Measurements from ENCODE around the gene ADORA2A.
A peak's percentile ranks its signal among the peaks of the same experiment; 100 is the strongest.

ADORA2A gene

DNA sequence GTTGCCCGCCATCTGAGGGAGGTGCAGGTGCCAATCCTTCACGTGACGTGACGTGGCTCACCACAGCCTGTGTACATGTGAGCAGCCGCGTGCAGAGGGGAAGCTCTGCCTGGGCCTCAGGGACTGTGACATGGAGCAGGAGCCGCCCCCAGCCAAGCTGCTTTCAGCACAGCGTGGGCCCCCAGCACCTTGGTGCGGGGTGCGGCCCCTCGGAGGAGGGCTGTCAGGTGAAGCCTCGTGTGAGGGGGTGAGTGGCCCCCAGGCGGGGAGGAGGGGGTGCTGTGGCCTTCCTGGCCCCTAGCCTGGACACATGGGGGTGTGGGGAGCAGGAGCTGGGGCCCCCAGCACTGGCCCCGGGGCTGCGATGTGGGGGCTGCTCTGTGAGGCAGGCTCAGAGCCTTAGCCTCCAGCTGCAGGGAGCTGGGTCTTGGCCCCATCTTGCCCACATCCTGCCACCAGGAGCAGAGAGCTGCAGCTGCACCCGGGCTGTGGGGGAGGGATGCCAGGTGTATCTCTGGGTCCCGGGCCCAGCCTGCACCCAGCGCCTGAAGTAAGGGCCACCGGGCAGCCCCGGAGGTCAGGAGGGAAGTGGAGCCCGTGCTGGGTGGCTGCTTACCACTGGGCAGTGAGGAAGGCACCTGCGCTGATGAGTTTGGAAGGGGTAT is at the start of gene ADORA2A:
ADORA2A (plus strand) TSS at position 100 of the 665 bp plus-strand sequence. CDS start 5,806 bp downstream, outside the sequence.
- no peak for DNase-seq (ENCODE audit: low read depth)

DNA sequence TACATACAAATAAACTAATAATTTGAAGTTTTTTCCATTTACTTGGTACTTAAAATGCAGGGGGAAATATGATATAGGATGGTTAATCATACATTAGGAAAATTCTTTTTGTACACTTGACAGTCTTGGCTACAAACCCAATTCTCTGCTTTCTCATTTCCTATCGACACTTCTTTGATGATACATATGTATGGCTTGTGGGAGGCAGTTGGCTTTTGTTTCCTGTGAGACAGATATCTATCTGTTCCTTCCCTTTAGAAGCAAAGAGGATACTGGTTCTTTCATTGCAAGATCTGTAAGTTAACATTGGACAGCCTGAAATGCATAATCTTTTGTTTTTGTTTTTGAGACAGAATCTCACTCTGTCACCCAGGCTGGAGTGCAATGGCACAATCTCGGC is 47.9 kb upstream of the ADORA2A start:
- peak; percentile 40 for DNase-seq (ENCODE audit: low read depth)

DNA sequence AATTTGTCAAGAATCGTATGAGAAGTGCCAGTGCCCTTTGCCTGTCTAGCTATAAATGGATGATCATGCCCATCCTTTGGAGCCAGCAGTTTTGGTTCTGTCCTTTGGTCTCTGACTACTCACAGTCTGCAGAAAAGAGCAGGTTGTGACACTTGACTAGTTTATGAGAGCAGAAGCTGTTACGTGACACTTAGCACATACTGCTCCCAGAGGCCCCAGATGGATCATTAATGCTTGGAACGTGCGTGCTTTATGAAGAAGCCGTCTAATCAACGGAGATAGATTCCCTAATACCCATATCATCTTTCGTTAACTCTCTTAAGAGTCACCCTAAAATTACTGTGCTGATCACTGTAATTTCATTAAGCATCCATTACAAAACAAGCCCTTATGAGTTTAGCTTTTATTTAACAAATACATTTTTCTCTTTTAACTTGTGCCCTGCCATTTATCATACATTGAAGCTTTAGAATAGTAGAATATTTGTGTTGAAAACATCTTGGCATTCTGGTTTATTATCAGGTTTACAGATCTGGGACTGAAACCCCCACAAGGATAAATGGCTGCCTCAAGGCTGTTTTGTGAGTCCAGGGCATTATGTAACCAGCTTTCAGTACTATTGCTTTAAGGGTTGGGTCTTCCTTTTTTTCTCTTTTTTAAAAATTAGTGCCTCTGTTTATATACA is 47.0 kb upstream of the ADORA2A start:
- no peak for DNase-seq (ENCODE audit: low read depth)

GRCh38 chr22:24380905-24381230 is 46.5 kb upstream of the ADORA2A start:
- DNase-seq (ENCODE audit: low read depth): no peak

DNA sequence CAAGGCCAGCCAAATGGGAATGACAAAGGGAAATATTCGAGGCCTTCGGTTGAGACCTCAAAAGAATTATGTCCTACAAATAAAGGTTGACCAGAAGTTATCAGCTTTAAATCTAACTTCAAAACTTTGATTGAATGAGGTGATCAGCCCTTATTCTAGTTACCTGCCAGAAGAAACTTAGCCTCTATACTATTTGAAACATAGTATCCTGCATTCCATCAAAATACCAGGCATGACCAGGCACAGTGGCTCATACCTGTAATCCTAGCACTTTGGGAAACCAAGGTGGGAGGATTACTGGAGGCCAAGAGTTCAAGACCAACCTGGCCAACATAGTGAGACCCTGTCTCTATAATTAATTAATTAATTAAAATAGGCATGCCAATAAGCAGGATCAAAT is 44.3 kb upstream of the ADORA2A start:
- no peak for DNase-seq (ENCODE audit: low read depth)

GRCh38 chr22:24384131-24384530 is 43.3 kb upstream of the ADORA2A start:
- DNase-seq (ENCODE audit: low read depth): no peak

- no peak for DNase-seq (ENCODE audit: low read depth)
Measured at GRCh38 chr22:24386937-24387471, 40.4 kb upstream of the ADORA2A start.

- no peak for DNase-seq (ENCODE audit: low read depth)
Measured at GRCh38 chr22:24389680-24390079, 37.7 kb upstream of the ADORA2A start.

DNA sequence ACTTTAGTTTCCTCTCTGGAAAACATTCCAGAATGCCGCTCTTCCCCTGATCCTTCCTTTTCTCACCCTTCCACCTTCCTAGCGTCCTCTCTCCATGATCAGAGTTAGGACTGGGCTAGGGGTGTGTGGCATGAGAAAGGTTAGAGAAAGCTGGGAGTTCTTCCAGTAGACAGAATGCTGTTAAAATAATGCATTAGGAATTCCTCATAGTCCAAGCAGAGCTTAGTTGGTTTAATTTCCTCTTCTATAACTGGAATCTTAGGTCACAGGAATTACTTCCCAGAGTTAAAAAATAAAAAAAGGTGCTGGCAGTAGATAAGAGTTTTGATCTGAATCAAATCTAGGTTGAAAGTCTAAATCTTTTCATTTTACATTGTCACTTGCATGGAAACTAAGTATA is 37.2 kb upstream of the ADORA2A start:
- DNase-seq (ENCODE audit: low read depth): no peak

GRCh38 chr22:24390576-24390975 is 36.8 kb upstream of the ADORA2A start:
- DNase-seq (ENCODE audit: low read depth): no peak

GRCh38 chr22:24391836-24392217 is 35.6 kb upstream of the ADORA2A start:
- DNase-seq (ENCODE audit: low read depth): peak; percentile 95

DNA sequence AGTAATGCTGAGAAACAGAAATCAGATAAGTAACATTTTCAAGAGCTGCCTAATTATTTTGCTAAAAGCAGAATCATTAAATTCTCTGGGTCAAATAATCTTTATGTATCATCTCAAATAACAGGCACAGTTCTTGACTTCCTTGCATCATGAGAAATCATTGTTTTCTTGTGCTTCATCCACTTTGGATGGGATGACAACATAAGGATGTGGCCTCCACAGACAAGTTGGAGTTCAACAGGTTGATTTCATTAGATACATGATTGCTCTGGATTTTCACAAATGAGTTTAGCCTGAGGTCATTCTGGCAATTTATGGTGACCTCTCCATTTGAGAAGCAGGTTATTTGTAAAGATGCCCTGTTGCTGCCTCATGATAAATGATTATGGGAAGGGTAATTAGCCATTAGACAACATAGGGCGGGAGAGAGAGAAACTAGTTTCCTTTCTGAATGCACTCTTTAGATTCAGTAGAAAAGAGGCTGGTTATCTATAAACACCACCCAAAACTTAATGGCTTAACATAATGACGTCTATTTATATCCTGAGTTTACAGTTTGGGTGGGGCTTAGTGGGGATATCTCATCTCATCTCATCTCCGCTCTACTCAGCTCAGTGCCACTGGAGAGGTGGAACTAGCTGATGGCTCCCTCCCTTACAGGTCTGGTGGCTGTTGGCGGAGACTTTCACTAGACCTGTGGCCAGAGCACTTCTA is 35.0 kb upstream of the ADORA2A start:
- no peak for DNase-seq (ENCODE audit: low read depth)

DNA sequence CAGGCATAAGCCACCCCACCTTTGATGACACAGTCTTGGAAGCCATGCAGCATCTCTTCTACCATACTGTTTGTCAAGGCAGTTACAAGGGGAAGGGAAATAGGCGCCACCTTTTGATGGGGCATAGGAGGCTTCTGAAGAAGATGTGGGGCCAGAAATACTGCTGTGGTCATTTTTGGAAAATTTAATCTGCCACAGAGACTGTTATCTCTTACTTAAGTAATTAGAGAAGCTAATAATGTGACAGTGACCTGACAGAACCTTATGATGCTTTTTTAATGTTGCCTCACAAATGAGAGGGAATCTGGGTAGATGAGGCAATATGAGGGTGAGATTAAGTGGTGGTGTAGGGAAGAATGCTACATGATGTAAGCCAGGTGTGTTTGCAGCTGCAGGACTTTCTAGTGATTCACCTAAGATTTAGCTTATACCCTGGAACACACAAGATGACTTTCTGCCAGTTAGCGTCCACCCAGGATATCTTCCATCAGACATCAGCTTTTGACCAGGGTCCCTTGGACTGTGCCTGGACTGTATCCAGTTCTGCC is 34.3 kb upstream of the ADORA2A start:
- no peak for DNase-seq (ENCODE audit: low read depth)

DNA sequence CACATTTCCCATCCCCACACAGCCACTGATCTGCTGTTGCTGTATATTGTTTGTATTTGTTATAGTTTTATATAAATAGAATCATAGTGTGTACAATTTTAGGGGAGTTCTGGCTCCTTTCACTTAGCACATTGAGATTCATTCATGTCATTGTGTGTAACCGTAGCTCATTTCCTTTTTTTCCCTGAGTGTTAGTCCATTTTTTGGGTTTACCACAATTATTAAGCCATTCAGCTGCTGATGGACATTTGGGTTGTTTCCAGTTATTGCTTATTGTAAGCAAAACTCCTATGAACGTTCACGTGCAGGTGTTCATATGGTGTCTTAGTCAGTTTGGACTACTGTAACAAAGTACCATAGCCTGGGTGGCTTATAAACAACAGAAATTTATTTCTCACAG is 33.6 kb upstream of the ADORA2A start:
- DNase-seq (ENCODE audit: low read depth): no peak

GRCh38 chr22:24394254-24394653 is 33.1 kb upstream of the ADORA2A start:
- no peak for DNase-seq (ENCODE audit: low read depth)

GRCh38 chr22:24398409-24398808 is 29.0 kb upstream of the ADORA2A start:
- peak; percentile 71 for DNase-seq (ENCODE audit: low read depth)

DNA sequence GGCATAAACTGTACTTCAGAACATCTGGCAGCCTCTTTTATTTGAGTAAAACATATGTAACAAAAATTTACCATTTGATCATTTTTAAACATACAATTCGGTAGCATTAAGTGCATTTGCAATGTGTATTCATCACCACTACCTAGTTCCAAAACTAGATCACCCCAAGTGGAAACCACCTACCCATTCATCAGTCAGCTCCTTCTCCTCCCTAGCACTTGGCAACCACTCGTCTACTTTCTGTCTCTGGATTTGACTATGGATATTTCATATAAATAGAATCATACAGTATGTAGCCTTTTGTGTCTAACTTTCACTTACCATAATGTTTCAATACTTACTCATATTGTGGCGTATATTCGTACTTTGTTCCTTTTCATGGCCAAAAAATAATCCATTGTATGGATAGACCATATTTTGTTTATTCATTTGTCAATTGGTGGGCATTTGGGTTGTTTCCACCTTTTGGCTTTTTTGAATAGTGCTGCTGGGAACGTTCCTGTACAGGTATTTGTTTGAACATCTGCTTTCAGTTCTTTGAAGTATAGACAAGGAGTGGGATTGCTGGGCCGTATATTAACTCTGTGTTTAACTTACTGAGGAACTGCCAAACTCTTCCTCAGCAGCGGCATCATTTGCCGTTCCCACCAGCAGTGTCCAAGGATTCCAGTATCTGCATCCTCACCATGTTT is 27.2 kb upstream of the ADORA2A start:
- DNase-seq (ENCODE audit: low read depth): no peak

GRCh38 chr22:24400726-24401596 is 26.4 kb upstream of the ADORA2A start:
- no peak for DNase-seq (ENCODE audit: low read depth)

DNA sequence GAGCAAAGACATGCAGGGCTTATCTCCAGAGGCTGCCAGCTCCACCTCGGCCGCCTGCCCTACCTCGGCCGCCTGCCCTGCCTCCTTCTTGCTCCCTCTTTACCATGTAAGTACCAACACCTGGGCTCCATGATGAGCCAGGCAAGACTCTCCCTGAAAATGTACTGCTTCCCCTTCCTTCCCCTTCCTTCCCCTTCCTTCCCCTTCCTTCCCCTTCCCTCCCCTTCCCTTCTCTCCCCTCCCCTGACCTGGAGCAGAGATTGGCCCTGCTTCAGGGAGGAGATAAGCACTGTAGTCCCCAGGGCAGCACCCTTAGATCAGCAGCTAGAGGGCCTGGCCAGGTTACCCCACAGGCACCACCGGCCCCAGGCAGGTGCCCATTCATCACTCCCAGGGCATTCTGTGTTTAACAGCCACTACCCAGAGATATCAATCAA is 25.4 kb upstream of the ADORA2A start:
- DNase-seq (ENCODE audit: low read depth): no peak

DNA sequence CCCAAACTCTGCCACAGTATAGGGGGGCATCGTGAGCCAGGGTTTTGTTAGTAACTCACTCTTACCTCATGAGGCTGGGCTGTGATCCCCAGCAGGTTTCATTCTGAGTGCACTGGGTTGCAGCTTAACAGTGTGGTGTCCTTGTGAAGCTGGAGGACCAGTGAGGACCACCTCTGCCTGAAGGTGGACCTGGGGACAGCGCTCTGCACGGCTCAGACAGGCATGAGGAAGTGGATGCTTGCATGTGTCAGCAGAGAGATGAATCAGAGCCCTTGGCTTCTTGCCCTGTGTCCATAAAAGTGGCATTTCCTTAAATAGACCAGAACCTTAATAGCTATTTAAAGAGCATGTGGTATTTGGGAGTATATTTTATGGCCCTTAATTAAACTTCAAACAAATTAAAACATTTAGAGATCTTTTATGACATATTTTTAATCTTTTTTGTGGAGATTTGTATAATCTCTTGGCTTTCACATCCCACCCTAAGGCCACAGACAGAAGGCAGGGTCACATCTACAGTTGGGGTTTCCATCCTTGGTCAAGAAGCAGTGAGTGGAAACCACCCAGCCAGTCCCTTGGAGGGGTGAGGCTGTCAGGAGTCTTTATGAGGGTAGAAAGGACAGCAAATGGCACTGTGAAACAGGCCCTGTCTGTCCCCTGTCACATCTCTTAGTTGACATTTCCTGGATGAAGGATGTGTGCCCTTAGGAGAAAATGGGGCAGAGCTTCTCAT is 24.8 kb upstream of the ADORA2A start:
- DNase-seq (ENCODE audit: low read depth): peak; percentile 92

All from iris pigment epithelial cell (primary cell).